Amniotic stem cell (primary cell): ENCODE measurements around the gene IL22RA2.
"Not testable (repeated sequence)": the region's sequence is repeated elsewhere in the genome, so short reads cannot be mapped to it uniquely, and the experiment has no call there.

Experiments used
- DNase-seq: peaks from one replicate; lab custom pipeline; 2025; lab: John Stamatoyannopoulos, UW

IL22RA2 gene, protein sequence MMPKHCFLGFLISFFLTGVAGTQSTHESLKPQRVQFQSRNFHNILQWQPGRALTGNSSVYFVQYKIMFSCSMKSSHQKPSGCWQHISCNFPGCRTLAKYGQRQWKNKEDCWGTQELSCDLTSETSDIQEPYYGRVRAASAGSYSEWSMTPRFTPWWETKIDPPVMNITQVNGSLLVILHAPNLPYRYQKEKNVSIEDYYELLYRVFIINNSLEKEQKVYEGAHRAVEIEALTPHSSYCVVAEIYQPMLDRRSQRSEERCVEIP

DNA sequence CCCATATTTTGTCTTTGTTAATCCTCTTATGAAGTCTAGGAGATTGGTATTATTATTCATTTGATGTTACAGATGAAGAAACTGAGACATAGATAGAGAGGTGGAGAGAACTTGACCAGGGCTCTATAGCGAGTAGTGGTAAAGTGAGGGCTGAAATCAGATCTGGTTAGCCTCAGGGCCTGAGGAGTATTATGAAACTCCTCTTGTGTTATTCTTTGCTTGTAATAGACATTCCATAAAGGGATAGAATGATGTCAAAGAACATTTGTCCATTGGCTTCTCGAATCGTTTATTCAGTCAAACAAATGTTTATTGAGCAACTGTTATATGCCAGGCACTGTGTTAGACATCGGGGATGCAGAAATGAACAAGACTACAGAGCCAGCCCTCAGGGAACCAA lies at the start of gene IL22RA2:
Gene IL22RA2 (minus strand): TSS at position 144 of the 400 bp plus-strand sequence. CDS start 11,895 bp downstream, outside the sequence.
- no peak for DNase-seq

DNA sequence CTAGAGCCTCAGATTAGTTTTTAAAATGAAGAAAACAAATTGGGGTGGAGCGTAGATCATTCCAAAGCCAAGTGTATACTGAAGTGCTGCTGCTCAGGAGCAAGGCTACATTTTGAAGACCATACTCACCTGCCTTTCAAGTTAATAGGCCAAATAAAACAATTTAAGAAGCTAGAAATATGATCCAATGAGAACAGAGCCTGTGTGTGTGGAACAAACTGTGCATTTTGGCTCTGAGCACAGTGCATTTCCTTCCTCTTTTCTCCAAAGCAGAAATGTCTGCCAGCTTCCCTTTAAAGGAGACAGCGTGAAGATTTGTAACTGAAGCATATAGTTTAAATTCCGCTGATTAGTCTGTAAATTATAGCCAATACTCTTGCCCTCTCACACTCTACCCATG lies 48.9 kb upstream of the IL22RA2 start:
- DNase-seq = no peak

DNA sequence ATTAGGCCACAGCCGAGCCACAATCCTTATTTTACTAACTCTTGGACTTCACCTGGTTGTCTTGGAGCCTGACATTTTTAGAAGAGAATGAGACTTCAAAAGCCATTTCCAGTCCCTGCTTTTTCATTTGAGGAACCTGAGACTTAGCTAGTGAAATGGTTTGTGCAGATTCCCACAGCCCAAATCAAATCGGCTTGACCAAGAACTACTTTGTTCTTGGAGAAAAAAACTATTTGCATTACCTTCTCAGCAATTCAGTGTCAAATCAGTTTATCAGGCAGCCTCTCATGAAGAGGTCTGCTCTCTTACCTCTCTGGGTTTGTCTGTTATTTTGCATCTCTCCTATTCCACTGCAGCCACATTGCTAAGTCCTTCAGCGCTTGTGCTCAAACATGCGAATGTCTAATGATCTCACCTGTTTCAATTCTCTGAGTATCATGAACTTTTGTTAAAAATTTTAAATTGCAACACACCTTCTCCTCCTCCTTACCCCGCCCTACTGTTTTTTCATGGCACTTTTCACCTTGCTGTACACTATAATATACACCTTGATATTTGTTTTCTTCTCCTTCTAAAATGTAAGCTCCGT lies 46.3 kb upstream of the IL22RA2 start:
- no peak for DNase-seq

DNA sequence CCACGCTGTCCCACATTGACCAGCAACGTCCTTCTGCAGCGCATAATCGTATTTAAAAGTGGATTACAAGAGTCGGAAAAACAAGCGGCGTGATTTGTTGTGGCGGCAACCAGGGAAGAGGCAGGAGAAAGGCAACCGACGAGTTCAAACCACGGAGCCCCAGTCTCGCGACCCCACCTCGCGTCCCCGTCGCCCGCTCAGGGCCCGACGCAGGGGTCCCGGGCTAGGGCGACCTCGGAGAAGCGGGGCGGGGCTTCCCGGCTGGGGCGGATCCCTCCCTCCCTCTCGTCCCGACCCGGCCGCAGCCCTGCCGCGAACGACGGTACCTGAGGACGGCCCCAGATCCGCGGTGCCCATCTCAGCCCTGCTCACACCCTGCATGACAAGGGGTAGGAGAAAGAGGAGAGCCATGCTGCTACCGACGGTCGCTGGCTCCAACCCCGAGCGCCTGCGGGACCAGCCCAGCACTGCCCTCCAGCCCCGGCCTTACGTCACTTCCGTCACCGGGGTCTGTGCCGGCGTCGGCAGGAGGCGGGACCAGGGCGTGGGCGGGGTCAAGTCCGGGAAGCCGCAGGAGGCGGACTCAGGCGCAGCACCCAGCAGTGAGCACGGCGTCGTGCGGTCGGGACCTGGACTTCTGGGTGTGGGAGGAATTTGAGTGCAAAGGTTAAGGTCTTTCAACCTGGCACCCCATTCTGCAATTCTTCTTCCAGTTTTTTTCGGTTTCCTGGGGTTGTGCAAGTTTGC lies 45.6 kb upstream of the IL22RA2 start, which contains the start of gene IFNGR1:
Gene IFNGR1 (minus strand): TSS at position 469 of the 747 bp plus-strand sequence. CDS start 58 bp downstream, at position 411.
- DNase-seq = peak; percentile 87

DNA sequence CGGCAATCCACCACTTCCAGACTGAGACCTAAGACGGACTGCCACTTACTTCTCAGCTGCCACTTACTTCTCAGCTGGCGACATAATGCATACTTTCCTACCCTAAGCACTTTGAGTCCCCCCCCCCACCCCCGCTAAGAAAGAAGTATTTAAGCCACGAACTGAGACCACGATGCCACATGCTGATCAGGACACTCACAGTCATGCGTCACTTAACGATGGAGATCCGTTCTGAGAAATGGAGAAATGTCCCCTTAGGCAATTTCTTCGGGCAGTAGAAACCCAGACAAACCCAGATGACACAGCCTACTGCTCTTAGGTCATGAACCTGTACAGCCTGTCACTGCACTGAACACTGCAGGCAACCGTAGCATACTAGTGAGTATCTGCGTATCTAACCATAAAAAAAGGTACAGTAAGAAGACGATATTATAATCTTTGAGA lies 45.1 kb upstream of the IL22RA2 start:
- DNase-seq = peak; percentile 47

DNA sequence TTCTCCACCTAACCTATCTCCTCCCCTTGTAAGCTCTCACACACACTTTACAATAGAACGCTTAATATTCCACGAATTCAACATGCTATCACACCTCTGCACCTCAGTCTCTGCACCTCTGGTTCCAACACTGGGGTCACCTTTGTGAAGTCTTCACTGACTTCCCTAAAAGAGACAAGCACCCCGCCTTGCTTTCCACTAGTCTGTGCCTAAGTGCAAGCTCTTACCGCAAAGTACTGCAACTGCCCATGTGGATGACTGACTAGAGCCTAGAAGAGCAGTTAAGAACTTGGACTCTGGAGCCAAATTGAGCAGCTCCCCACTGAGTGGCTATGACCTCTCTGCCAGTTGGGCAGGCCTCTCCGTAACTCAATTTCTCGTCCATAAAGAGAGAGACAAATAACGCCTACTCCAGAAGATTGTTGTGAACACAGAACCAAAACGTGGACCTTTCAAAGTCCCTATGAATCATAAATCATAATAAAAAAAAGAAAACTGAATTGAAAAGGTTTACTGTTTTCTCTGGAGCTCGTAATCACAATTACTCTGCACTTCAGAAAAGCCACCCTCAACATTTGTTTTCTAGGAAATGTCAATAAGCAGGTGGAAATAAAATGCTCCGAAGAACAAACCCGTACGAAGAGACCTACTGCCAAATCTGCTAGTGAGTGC lies 44.5 kb upstream of the IL22RA2 start:
- DNase-seq = no peak

DNA sequence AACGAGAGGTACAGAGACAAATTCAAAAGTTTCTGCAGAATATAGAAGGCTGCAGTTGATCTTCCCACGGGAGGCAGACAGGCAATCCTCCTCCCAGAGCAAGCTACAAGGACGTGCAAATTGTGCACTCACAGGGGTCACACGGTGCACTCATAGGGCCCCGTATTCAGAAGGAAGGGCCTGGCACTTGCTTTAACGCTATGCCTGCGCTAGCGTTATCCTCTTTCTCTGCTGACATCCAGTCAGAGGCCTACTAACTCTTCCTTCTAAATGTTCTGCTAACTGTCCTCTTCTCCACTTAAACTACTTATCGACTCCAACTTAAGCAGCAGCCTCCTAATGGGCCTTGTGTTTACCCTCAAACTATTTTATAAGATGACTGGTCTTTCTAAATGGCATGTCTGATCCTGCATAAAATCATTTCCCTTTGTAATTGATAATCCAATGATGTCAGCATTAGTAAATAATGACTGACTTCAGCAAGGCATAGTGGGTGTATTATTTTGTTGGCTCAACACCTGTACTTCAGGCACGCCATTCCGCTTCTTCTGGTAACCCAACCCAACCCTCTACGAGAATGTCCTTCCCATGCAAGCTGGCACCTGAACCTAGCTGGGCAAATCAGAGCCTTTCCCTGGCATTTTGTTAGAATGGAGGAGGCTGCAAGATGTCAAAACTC lies 43.6 kb upstream of the IL22RA2 start:
- no peak for DNase-seq

DNA sequence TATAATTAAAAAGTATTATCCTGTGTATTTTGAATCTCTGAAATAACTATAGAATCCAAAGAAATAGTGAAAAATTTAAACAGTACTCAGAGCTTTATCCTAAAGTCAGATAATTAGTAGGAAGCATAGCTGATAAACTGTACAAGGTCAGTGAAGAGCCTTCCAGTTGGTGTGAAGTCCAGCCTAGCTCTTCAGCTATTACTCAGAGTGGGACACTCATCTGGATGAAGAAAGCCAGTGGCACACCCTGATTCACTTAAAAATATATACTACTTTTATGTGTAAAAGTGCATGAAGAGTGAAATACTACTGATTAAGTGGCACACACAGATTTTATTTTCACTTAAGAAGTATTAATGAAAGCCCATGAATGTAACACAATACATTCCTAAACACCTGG lies 42.7 kb upstream of the IL22RA2 start:
- DNase-seq = no peak

DNA sequence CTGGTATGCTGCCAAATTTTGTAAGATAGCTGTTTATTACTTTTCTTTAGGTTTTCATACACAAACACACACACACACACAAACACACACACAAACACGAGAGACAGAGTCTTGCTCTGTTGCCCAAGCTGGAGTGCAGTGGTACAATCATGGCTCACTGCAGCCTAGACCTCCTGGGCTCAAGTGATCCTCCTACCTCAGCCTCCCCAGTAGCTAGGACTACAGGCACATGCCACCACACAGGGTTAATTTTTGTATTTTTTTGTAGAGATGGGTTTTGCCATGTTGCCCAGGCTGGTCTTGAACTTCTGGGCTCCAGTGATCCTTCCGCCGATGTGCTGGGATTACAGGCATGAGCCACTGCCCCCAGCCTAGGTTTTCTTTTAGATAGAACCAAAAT lies 42.2 kb upstream of the IL22RA2 start:
- not testable (repeated sequence) for DNase-seq

DNA sequence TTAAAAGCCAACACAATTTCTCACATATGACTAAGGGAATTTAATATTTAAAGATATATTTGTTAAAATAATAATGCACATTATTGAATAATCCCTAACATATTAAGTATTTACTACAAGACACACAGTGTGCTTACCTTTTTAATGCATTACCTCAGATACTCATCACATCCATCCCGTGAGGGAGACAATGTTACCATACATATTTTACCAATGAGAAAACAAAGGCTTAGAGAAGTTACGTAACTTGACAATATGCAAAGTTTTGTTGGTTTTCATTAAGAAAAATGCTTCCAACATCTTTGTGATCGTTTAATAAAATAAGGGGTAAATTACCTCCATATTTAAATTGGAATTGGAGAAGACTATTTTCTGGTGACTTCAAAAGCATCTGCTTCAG lies 41.5 kb upstream of the IL22RA2 start:
- no peak for DNase-seq

DNA sequence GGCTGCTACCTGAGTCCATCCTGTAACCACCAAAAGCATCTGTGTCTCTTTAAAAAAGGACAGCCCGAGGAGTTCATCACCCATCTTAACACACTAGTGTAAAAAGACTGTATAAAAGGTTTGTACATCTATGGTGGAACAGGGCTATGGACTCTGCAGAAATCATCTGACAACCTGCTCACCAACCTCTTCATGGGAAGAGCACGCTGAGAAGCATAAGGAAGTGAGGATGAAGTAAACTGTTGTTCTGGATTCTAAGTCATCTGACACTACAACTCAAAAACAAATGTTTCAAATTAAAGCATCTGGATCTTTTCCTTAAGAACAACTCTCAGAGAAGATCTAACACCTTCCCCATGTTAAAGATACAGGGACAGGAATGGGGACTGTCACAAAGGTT lies 40.4 kb upstream of the IL22RA2 start:
- no peak for DNase-seq

DNA sequence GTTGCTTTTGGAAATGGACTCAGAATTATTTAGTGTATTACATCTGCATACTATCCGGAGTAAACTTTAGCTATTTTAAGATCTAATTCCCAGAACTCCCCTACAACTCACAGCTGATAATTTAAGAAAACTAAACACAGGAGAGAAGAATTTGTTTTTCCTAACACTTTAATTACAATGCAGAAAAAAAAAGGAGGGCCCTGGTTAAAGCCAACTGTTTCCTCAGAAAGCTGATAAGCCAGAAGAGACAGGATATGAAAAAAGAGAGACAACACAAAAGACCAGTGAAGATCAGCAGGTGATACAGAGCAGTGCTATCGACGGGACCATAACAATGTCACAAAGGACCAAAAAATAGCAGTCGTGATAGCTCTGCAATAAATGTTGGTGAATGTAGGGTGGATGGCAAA lies 39.9 kb upstream of the IL22RA2 start:
- no peak for DNase-seq

DNA sequence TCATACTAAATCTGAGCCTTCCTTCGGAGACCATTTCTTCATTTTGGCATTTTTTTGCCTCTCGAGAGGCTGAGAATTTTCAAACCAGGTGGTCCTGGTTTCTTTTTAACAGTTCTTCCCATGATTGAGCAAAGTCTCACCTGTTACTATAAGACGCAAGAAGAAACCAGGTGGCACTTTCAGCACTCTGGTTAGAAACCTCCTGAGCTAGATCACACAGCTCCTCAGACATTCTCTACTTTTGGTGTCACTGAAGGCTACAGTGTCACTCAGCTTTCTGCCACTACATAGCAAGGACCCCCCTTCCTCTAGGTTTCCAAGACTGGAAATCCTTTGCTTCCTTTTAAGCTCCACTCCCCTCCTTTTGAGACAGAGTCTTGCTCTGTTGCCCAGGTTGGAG lies 38.5 kb upstream of the IL22RA2 start:
- no peak for DNase-seq

DNA sequence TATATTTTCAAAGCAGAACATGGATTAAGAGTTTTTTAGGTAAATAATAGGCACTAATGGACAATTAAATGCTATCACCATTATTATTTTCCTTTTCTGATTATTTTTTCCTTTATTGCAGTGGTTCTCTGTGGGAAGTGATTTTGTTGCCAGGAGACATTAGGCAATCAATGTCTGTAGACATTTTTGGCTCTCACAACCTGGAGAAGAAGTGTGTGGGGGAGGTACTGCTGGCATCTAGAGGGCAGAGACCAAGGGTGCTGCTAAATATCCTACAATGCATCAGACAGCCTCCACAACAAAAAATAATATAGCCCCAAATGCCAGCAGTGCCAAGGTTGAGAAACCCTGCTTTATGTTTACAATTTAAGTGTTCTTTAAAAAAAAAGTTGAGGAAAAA lies 37.5 kb upstream of the IL22RA2 start:
- no peak for DNase-seq

DNA sequence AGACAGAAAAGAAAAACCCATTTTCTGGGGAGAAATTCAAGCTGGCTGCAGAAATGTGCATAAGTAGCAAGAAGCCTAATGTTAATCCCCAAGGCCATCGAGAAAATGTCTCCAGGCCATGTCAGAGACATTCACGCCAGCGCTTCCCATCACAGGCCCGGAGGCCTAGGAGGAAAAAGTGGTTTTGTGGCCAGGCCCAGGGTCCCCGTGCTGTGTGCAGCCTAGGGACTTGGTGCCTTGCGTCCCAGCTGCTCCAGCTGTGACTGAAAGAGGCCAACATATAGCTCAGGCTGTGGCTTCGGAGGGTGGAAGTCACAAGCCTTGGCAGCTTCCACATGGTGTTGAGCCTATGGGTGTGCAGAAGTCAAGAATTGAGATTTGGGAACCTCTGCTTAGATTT lies 34.8 kb upstream of the IL22RA2 start:
- DNase-seq = no peak

DNA sequence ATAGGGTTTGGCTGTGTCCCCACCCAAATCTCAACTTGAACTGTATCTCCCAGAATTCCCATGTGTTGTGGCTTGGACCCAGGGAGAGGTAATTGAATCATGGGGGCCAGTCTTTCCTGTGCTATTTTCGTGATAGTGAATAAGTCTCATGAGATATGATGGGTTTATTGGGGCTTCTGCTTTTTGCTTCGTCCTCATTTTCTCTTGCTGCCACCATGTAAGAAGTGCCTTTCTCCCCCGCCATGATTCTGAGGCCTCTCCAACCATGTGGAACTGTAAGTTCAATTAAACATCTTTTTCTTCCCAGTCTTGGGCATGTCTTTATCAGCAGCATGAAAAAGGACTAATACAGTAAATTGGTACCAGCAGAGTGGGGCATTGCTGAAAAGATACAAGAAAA lies 34.0 kb upstream of the IL22RA2 start:
- not testable (repeated sequence) for DNase-seq

DNA sequence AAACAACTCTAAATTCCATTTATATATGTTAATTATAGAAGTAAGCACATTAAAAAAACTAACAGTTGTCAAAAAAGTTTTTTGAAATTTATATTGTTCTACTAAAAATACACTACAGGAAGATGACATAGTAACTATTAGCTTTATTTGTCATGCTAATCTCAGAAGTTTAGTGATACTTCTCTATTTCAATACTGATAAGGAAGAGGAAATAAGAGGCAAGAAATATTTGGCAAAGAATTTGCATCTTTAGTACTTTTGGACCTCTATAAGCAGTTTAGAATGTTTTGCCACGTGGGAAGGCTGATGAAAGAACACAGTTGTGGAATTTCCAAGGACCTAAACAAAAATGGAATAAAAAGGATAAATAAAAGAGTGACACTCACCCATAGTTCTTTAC lies 33.1 kb upstream of the IL22RA2 start:
- no peak for DNase-seq

DNA sequence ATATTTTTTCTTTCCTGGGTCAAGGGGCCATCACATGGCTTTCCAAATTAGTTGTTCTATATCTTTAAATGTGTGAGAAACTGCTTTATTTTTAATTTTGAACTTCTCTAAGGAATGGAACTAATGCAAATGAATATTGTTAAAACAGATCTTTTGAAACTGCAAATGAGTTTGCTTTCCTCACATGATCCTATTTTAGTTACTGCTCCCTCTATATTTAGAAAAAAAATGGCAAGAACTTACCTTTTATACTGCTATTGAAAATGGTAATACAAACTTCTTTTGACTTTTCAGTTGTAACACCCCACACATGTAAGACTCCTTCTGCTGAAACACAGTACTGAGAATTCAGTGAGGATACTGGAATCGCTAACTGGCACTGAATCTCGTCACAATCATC lies 29.8 kb upstream of the IL22RA2 start:
- no peak for DNase-seq

DNA sequence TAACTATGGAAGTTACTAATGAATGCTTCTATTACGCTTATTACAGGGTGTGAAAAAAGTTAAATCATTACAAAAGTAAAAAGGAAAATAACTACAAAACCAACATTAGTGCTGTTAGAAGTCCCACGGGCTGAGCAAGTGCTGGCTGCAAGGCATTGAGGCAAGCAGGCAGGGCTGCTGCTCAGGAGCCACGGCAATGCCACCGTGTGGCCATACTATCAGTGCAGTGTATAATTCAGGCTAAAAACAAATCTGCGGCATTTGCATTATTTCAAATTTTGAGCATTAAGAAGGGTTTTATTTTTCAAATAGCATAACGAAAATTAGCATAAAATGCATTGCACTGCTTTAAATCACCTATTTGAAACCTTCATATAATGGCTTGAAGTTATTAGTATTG lies 28.6 kb upstream of the IL22RA2 start:
- no peak for DNase-seq

DNA sequence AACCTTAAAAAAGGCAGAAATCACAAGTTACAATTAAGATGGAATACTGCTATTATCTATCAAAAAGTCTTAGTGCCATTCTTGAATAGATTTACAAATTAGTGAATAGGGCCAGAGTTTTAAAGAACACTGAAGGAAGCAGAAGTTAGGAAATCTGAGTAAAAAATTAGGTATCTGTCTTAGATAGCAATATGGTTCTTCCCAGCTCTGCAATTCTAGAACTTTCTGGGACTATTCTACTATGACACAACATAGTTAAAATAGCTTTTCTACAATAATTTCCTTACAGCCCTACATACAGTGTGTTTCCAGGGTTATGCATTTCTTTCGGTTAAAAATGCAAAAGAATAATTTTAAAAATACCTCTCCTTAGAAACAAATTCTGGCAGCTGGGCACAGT lies 27.6 kb upstream of the IL22RA2 start:
- DNase-seq = no peak

DNA sequence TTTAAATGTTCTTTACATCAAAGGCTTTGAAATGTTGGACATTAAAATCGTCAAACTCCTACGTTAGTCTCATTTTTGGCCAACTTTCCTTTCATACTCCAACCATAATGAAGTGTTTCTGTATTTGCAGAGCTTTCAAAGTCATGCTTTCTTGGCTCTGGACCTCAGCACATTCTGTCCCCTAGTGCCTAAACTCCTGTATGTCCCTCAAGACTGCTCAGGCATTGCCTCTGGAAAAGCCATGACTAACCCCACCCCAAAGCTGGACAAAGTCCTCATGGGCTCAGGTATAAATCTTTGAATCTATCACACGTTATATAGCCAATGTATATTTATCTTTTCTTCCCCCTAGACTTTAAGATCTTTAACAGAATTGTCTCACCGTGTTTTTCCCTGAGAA lies 26.8 kb upstream of the IL22RA2 start:
- no peak for DNase-seq
